Measurements from ENCODE around the gene ACVRL1.

DNA sequence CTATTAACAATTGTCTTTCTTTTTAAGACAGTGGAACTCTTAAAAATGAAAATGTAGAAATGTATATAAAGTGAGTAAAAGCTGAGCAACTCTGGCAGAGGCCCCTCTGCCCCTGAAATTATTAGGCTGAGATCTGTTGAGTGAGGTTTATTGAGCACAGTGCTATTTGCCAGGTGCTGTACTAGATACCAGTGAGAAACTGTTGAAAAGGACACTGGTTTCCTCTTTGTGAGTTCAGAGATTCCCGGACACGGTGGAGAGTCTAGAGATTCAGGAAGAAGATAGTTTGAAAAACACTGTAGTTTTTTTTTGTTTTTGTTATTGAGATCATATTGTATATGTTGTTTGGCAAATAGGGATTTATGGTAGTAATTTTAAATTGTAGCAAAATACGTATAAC lies 55.4 kb downstream of the ACVRL1 start:
- TF ChIP-seq POLR2A (IDR thresholded peaks at IDR 0.05), result no peak
- TF ChIP-seq, protein P1, sequence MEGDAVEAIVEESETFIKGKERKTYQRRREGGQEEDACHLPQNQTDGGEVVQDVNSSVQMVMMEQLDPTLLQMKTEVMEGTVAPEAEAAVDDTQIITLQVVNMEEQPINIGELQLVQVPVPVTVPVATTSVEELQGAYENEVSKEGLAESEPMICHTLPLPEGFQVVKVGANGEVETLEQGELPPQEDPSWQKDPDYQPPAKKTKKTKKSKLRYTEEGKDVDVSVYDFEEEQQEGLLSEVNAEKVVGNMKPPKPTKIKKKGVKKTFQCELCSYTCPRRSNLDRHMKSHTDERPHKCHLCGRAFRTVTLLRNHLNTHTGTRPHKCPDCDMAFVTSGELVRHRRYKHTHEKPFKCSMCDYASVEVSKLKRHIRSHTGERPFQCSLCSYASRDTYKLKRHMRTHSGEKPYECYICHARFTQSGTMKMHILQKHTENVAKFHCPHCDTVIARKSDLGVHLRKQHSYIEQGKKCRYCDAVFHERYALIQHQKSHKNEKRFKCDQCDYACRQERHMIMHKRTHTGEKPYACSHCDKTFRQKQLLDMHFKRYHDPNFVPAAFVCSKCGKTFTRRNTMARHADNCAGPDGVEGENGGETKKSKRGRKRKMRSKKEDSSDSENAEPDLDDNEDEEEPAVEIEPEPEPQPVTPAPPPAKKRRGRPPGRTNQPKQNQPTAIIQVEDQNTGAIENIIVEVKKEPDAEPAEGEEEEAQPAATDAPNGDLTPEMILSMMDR (IDR thresholded peaks at IDR 0.05), result no peak
